HG02840 (cell line): ENCODE measurements around the gene WWOX.

Experiments
- ATAC-seq: cut with Tn5 transposase; IDR thresholded peaks from one replicate; pipeline ENCODE4 v1.9.1; 2021; ENCODE audit warnings: mild to moderate bottlenecking, moderate library complexity, moderate number of reproducible peaks; ENCODE audit not compliant: unreplicated experiment, low FRiP score

WWOX gene

GRCh38 chr16:78140818-78141466 is 41.5 kb downstream of the WWOX start:
- no peak for ATAC-seq

- no peak for ATAC-seq
Observed at GRCh38 chr16:78142788-78143187, 43.3 kb downstream of the WWOX start.

- no peak for ATAC-seq
Observed at GRCh38 chr16:78146807-78147206, 47.4 kb downstream of the WWOX start.

- ATAC-seq: no peak
Observed at GRCh38 chr16:78147911-78148401, 48.5 kb downstream of the WWOX start.

- no peak for ATAC-seq
Observed at GRCh38 chr16:78150233-78150632, 50.8 kb downstream of the WWOX start.

GRCh38 chr16:78154729-78155461 is 55.4 kb downstream of the WWOX start:
- no peak for ATAC-seq

- ATAC-seq: no peak
Observed at GRCh38 chr16:78155791-78156345, 56.4 kb downstream of the WWOX start.

- no peak for ATAC-seq
Observed at GRCh38 chr16:78161023-78161729, 61.7 kb downstream of the WWOX start.

GRCh38 chr16:78163772-78164670 is 64.6 kb downstream of the WWOX start:
- ATAC-seq: no peak

- no peak for ATAC-seq
Observed at GRCh38 chr16:78170494-78170933, 71.1 kb downstream of the WWOX start.

GRCh38 chr16:78175287-78175686 is 75.8 kb downstream of the WWOX start:
- ATAC-seq: no peak

- no peak for ATAC-seq
Observed at GRCh38 chr16:78176435-78176834, 77.0 kb downstream of the WWOX start.

- no peak for ATAC-seq
Observed at GRCh38 chr16:78177218-78177617, 77.8 kb downstream of the WWOX start.

- ATAC-seq: no peak
Observed at GRCh38 chr16:78177987-78178386, 78.5 kb downstream of the WWOX start.

- ATAC-seq: no peak
Observed at GRCh38 chr16:78179666-78180065, 80.2 kb downstream of the WWOX start.

GRCh38 chr16:78180349-78180748 is 80.9 kb downstream of the WWOX start:
- ATAC-seq: no peak

- no peak for ATAC-seq
Observed at GRCh38 chr16:78183437-78184237, 84.2 kb downstream of the WWOX start.

GRCh38 chr16:78184238-78185183 is 85.1 kb downstream of the WWOX start:
- ATAC-seq: no peak
